Smooth muscle cell (in vitro differentiated cells): ENCODE measurements around the gene SPOUT1. TPM values are rescaled to one million over a fixed set of nuclear protein-coding genes. Genes with fewer than 3 reads are reported as not detected.
A peak's percentile ranks its signal among the peaks of the same experiment; 100 is the strongest.

ENCODE experiments used
- DNase-seq: peaks from one replicate; lab custom pipeline; 2025; ENCODE audit not compliant: unreplicated experiment; lab: John Stamatoyannopoulos, UW
- H2AFZ ChIP-seq: fragments of 200-600 bp; sonication (generic); 2 replicates; pipeline ENCODE4 v1.6.0; 2016; ENCODE audit warnings: antibody characterized with exemption, low read depth, mild to moderate bottlenecking
- H3F3A ChIP-seq: fragments of 200-600 bp; sonication (generic); 2 replicates; pipeline ENCODE4 v1.6.0; 2017; ENCODE audit warnings: antibody characterized with exemption, low read depth
- H3K27ac ChIP-seq: fragments of 200-600 bp; sonication (generic); 2 replicates; pipeline ENCODE4 v1.5.1; 2016; ENCODE audit warnings: low read depth, mild to moderate bottlenecking
- H3K27me3 ChIP-seq: fragments of 200-600 bp; sonication (generic); 2 replicates; pipeline ENCODE4 v1.6.1; 2016; ENCODE audit warnings: low read depth, mild to moderate bottlenecking
- H3K36me3 ChIP-seq: fragments of 200-600 bp; sonication (generic); 2 replicates; pipeline ENCODE4 v1.5.1; 2016; ENCODE audit warnings: low read depth
- H3K4me1 ChIP-seq: fragments of 200-600 bp; sonication (generic); 2 replicates; pipeline ENCODE4 v1.5.1; 2016; ENCODE audit warnings: low read depth
- H3K4me2 ChIP-seq: fragments of 200-600 bp; sonication (generic); 2 replicates; pipeline ENCODE4 v1.6.0; 2016; ENCODE audit warnings: mild to moderate bottlenecking
- H3K4me3 ChIP-seq: fragments of 200-600 bp; sonication (generic); 2 replicates; pipeline ENCODE4 v1.5.1; 2016; ENCODE audit warnings: mild to moderate bottlenecking
- H3K79me2 ChIP-seq: fragments of 200-600 bp; sonication (generic); 2 replicates; pipeline ENCODE4 v1.6.0; 2016; ENCODE audit warnings: low read depth, mild to moderate bottlenecking
- H3K9ac ChIP-seq: fragments of 200-600 bp; sonication (generic); 2 replicates; pipeline ENCODE4 v1.6.0; 2016; ENCODE audit warnings: low read depth
- H3K9me3 ChIP-seq: fragments of 200-600 bp; sonication (generic); replicated peaks from 2 replicates; pipeline ENCODE4 v1.5.1; 2016; ENCODE audit warnings: low read depth
- H4K20me1 ChIP-seq: fragments of 200-600 bp; sonication (generic); 2 replicates; pipeline ENCODE4 v1.6.0; 2016; ENCODE audit warnings: low read depth
- whole genome bisulfite sequencing: methylation state at CpG from one replicate; pipeline ENCODE4 v1.1.7; 2016; ENCODE audit warnings: low lambda C conversion rate; 5-methylcytosine and 5-hydroxymethylcytosine counted together
- polyA plus RNA-seq: library from polyadenylated mRNA; unstranded; fragments of >200 nt; fragmentation: Nextera tagmentation; extraction: Ambion mirVana; gene quantifications from 2 replicates; pipeline ENCODE4 v1.2.1, GENCODE V29; 2016
- total RNA-seq: library from RNA; depleted of rRNA; stranded (reverse); fragments of >200 nt; gene quantifications from 2 replicates; pipeline ENCODE4 v1.2.3, GENCODE V29; 2014
- TF ChIP-seq, protein P1 (sequence below): fragments of 200-600 bp; sonication (generic); IDR thresholded peaks from 2 replicates; pipeline ENCODE4 v1.5.1; 2017; ENCODE audit warnings: borderline replicate concordance, mild to moderate bottlenecking, antibody characterized with exemption; ENCODE audit not compliant: insufficient read depth, poor library complexity, severe bottlenecking

SPOUT1 gene
- total and polyA plus RNA-seq, 2 experiments from 2014 or later: 8.7 to 50.4 TPM

DNA sequence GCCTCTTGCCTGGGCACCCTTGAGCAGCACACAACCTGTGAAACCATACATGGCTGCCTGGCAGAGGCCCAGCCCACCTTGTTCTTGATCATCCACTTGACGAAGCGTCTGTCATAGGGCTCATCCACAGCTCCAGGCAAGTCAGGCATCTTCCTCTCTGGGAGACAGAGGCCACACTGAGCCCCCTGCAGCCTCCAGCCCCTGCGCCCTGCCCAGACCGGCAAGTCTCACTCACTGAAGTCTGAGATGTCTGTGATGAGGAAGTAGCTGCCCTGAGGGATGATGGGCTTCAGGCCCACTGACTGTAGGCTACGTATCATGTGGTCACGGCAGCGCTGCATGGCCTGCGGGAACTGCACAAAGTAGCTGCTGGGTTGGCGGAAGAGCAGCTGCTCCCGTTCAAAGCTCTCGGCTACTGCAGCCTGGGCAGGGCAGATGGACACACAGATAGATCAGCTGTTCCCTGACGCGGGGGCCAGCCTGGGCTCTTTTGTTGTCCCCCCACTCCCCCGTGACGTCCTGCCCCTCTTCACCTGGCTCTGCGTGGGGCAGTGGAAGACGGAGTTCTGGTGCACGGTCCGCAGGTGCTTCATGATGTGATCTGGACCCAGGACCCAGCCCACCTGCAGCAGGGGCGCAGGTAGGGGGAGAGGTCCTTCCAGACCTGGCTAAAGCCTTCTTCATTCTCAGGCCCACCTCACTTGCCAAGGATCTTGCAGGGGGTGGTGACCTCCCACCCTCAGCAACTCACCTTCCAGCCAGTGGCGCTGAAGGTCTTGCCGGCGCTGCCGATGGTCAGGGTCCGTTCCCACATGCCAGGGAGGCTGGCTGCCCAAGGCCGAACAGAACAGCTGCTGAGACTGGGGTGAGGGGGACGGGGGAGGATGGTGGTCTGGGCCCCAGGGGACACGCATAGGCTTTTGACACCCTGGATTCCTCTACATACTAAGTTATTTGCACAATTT, 5.9 kb upstream of the SPOUT1 start:
- Histone ChIP-seq H3K4me3 (no peak overlapping the region), H3K27ac (no peak overlapping the region), H2AFZ (no peak overlapping the region), H3K9me3 (no peaks in the 10 kb centered on the region), H3K36me3 (no peaks in the 10 kb centered on the region), H3K27me3 (no peaks in the 10 kb centered on the region), H4K20me1 (no peaks in the 10 kb centered on the region), H3F3A (no peaks in the 10 kb centered on the region), H3K79me2 (no peaks in the 10 kb centered on the region), H3K4me1 (no peaks in the 10 kb centered on the region), H3K4me2 (no peak overlapping the region), H3K9ac (no peak overlapping the region)
- WGBS: 98% methylated on average over 28 of the region's 28 CpGs
- TF ChIP-seq, protein P1, sequence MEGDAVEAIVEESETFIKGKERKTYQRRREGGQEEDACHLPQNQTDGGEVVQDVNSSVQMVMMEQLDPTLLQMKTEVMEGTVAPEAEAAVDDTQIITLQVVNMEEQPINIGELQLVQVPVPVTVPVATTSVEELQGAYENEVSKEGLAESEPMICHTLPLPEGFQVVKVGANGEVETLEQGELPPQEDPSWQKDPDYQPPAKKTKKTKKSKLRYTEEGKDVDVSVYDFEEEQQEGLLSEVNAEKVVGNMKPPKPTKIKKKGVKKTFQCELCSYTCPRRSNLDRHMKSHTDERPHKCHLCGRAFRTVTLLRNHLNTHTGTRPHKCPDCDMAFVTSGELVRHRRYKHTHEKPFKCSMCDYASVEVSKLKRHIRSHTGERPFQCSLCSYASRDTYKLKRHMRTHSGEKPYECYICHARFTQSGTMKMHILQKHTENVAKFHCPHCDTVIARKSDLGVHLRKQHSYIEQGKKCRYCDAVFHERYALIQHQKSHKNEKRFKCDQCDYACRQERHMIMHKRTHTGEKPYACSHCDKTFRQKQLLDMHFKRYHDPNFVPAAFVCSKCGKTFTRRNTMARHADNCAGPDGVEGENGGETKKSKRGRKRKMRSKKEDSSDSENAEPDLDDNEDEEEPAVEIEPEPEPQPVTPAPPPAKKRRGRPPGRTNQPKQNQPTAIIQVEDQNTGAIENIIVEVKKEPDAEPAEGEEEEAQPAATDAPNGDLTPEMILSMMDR: no peak
- no peak for DNase-seq

DNA sequence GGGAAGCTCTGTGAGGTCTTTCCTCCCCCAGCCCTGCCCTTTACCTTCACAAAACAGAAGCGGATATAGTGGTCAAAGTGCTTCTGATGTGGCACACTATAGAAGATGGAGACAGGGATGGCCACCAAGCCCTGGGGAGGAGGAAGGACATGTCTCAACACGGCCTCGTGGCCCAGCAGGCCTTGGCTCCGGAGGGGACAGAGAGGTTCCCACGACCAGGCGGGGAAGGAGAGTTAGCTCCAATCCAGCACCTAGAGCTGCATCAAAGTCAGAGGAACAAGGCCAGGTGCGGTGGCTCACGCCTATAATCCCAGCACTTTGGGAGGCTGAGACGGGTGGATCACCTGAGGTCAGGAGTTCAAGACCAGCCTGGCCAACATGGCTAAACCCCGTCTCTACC, 4.1 kb upstream of the SPOUT1 start:
- no peaks in the 10 kb centered on the region for H3K79me2 ChIP-seq
- TF ChIP-seq, protein P1: no peak
- H3F3A ChIP-seq: no peaks in the 10 kb centered on the region
- H3K4me3 ChIP-seq: no peak overlapping the region
- 93% methylated on average over 10 of the region's 10 CpGs for WGBS
- no peaks in the 10 kb centered on the region for H3K27me3 ChIP-seq
- H3K4me2 ChIP-seq: no peak overlapping the region
- no peak overlapping the region for H3K9ac ChIP-seq
- H3K9me3 ChIP-seq: no peaks in the 10 kb centered on the region
- DNase-seq: no peak
- H3K36me3 ChIP-seq: no peaks in the 10 kb centered on the region
- H3K4me1 ChIP-seq: peaks cover 6% of the 10 kb centered on the region
- no peak overlapping the region for H2AFZ ChIP-seq
- H4K20me1 ChIP-seq: no peaks in the 10 kb centered on the region
- no peak overlapping the region for H3K27ac ChIP-seq

DNA sequence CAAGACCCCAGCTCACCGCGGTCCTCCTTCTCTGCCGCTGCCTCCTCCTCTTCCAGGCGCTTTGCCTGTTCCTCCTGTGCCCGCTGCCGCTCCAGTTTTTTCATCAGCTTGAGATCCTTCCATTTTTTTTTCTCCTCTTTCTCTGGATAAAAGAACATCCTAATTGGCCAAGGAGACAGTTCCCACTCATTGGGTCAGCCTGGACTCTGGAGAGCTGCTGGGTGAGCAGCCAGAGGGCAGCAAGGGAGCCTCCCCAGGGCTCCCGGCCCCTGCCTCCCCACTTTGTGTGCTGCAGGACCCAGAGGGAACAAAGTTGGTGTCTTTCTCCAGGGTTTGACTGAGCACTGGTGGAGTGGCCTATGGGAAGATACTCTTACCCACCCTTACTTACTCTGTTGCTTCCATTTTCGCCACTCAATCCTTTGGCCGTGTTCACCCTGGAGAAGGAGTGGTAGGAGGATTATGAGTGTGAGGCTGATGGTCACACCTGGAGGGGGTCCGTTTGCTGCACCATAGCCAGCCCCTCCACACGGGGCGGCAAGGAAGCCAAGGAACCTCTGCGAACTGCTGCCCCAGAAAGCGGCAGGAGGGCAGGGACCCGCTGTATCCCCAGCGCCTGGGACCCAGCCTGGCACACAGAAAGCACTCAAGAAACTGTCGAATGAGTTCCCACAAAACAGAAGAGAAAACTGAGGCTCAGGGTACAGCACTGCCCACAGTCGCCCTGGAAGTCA, 708 bp downstream of the SPOUT1 start:
- DNase-seq: no peak
- Histone ChIP-seq H3K27me3 (no peaks in the 10 kb centered on the region), H3K4me3 (peak overlapping the region; percentile 71), H4K20me1 (no peaks in the 10 kb centered on the region), H3K79me2 (no peaks in the 10 kb centered on the region), H3K4me1 (peaks cover 8% of the 10 kb centered on the region), H3F3A (no peaks in the 10 kb centered on the region), H3K9ac (peak overlapping the region; percentile 66), H3K4me2 (peak overlapping the region; percentile 98), H3K9me3 (no peaks in the 10 kb centered on the region), H2AFZ (peak overlapping the region; percentile 91), H3K27ac (no peak overlapping the region), H3K36me3 (no peaks in the 10 kb centered on the region)
- 35% methylated on average over 18 of the region's 18 CpGs for WGBS
- TF ChIP-seq, protein P1: no peak
